HuH-7.5 (cell line): Measurements from ENCODE around the gene COL4A1.

Experiments
- DNase-seq: peaks from one replicate; pipeline ENCODE4 v3.0.0; 2011; ENCODE audit warnings: low spot score

The COL4A1 gene

DNA sequence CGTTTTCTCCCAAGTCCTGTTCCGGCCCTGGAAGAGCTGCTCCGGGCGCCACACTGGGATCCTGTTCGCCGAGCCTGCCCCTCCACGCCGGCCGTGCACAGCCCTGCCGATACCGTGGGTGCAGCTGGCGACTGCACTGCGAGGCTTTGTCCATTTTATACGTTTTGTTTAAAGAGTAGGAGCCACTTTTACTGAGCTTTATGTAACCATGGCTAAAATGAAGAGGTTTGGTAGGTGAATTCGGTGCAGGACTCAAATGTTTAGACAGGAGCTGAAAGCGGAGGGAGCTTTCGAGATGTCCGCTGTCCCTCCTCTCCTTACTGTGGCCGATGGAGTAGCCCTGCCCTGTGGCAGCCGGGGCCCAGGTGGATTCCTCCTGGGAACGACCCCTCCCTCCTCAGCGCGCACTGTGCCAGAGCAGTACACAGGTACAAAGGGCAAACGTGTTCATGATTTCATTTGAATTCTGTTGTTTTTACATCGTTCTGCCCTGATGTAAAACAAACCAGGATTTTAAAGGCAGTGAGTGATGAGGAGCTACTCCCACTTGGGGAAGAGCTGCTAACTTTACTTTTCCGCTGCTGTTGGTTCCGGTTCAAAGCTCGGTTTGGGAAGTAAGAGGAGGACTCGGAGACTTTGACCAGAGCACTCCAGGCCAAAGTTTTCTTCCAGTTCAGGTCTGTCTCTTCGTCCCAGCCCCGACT is 1.9 kb upstream of the COL4A1 start:
- DNase-seq, result no peak

DNA sequence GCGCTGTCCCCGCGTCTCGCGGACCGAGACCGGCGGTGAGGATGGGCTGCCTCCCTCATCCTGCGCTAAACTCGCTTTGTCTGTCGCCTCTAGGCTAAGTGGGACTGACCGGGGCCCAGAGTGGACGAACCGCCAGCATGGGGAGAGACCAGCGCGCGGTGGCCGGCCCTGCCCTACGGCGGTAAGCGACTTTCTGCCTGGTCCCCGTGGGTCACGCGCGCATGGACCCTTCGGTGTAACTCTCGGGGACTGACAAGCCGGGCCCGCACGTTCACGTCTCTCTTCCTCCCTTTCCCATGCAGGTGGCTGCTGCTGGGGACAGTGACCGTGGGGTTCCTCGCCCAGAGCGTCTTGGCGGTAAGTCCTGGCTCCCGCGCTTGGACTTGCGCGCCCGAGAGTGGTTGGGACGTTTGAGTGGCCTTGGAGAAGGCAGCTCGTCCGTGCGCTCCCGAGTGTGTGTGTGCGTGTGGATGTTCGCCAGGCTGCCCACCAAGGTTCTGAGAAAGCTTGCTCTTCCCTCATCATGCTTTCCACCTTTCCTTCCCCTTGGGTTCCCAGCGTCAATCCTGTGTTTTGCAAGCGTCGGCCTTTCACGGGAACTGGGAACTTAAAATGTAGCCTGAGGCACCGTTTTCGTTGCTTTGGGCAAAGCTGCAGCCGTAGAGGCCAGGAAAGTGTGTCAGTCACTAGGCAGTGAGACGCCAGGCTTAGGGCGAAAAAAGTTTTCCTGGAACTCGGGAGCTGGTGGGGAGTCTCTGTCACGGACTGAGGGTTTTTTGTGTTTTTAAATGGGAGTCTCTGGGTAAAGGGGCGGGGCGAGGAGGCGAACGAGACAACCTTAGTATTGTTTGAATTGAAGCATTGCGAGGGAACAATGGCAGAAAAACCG is 1.1 kb upstream of the COL4A1 start:
- no peak for DNase-seq

DNA sequence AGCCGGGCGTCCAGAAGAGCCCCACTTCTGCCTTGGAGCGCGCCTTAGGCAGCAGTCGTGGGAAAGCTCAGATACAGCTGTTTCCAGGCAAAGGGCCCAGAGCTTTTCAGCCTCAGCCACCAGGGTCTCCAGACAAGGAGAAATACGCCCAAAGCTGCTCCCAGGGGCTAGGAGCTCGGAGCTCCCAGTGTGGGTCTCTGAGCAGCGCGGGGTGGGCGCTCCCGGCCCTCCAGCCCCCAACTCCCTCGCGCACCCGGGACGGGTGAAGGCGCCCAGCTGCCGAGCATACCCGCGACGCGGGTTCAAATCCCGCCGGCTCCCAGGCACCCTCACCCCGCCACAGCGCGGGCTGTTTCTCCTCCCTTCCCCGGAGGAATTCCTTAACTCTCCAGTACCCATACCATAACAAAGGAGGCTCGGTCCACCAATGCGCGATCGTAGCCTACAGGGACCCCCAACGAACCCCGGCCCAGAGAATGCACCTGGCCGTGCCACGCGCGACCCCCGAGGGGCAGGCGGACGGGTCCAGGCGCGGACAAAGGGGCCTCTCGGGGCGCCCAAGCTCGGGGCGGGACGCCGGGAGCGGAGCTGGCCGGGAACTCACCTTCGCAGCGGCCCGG is 507 bp downstream of the COL4A1 start:
- no peak for DNase-seq

DNA sequence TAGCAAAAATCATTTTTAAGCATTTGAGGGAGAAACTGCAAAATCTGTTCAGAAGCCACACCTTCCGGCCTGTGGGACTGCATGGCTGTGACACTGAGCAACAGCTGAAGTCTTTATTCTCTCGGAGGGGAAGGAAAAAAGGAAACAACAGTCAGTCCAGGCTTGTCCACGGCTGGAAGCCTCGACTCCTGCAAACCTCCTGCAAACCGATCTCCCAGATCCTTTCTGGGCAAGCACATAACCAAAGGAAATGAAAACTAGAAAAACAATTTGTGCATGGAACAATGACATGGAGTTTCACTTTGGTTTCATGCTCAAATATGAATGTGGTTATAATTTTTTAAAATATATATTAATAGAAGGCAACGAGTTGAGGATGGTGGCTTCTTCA is 1.0 kb downstream of the COL4A1 start:
- DNase-seq, result no peak

DNA sequence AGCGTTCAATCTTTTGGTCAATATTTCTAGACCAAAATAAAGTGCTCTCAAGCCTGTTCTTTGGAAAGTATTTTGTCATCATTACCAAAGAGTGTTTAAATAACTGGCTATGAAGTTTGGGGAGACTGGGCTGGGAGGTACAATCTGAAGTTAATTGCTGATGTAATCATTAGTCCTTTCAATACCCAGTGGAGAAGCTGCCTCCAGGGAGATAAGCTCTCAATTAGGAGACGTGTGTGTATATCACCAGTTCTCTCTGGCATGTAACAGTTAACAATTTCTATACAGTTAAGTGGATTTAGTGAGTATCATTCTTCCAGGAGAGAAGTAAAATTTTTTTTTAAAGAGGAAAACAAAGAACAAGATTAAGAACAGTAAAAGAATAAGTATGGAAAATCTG is 1.4 kb downstream of the COL4A1 start:
- DNase-seq, result no peak

DNA sequence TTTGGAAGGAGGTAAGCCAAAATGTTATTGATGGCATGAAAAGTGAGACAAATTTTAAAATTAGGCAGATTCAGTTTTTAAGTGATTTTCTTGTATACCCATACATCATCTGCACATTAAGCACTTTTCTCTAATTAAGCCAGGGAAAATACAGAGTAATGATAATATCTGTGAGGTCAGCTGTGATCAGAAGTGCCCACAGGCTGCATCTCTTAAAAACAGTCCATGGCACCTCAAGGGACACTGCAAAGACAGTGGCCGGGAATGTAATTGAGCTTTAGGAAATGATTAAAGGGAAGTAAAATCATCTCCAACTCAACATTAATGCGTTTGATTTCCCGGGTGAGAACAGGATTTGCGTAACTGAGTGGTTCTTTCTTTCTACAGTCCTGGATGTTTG is 2.0 kb downstream of the COL4A1 start:
- DNase-seq, result no peak

DNA sequence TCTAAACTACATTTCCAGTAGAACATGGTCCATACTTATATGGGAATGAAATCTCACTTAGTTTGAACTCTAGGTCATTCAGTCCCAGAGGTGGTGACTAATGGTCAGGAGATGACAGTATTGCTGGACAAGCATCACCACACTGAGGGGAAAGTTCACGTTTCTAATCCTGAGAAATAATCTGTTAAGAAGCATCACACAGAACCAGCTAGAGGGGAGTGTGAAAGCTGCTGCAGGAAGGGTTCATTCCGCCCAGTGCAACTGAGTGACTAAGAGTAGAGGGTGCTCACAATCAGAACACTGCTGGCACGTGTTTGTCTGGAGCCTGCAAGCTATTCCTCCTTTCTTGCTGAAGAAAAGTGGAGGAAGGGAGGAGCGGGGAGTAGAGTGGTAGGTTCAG is 2.7 kb downstream of the COL4A1 start:
- DNase-seq, result no peak

DNA sequence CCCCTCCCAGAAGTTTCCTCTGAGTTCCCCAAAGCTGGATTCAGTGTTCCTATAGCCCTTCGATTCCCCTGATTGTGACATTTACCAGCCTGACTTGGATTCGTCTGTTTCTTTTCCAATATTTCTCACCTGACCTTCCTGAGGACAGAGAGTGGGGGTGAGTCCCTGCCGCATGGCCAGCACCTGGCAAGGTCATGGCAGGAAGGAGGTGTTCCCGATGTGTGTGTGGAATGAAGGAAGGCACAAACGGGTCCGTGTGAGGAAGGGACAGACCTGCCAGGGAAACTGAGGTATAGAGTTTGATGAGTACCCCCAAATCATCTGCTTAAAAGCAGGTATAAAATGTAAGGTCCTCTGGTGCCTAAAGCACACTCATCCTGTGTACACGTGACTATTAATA is 3.3 kb downstream of the COL4A1 start:
- DNase-seq, result no peak

DNA sequence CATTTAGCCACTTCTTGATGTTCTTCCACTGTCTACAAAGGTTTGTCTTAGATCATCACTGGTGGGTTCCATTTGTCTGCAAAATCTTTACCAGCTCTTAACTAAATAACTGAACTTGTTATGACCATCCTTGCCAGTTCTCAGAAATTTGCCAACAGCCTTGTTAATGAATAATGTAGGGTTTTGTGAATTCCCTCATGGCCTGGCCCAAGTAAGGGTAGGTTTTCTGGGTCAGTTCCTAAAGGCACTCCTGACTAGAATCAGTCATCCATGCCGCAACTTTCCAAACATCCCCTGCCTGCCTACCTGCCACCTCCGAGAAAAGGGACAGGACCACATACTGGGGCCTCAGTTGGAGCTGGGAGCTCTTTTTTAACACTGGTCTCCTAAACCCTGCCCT is 4.0 kb downstream of the COL4A1 start:
- DNase-seq, result no peak

DNA sequence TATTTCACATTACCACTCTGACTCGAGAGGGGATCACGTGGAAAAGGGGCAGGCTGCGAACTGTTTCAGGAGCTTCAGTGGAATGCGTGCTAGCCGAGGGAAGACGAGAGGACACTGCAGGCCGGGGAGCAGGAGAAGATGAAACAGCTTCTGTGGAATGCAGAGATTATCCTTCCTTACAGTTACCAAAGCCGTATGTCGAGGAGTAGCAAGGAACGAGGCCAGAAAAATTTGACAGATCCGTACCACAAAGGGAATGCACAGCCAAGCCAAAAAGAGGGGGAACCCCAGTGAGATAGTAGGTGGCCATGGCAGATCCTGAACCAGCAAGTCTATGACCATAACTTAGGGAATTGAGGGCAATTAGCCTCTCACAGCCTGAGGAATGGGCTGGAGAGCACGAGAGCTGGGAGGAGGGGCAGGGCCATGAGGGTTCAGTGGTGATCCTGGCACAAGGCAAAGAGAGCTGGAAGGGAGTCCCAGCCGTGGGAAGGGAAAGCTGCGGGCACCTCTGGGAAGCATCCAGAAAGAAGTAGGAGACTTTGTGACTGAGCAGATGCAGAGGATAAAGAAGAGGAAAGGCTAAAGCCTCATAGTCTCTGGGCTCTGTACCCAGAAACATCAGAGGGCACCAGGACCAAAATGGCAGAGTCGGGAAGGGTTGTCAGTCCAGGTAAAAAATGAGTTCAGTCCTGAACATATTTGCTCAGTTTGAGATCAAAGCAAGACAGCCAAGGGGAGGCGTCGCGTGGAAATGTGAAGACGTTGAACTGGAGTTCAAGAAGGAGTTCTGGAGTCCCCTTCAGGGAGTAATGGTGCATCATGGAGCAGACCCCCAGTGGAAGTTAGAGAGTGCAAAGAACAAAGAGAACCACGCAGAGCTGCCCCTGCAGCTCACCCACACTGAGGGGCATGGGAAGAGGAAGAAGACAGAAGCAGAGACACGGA is 5.1 kb downstream of the COL4A1 start:
- DNase-seq, result no peak

DNA sequence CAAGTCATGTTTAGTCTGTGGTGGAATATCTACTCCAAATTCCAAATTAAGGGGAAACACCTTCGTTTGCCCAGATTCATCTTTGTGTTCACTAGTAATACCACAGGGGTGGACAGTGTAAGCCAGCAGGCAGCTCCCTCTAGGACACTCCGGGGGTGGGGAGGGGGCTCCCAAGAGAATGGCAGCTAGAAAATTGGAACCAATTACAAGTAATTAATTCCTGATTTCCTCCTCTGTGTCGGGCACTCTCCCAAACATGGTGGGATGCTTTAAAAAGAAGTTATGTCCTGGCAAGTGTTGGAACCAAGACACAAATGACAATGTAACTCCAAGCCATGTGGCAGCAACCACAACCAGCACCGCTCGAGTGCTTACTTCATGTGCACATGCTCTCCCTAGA is 5.9 kb downstream of the COL4A1 start:
- DNase-seq, result no peak

DNA sequence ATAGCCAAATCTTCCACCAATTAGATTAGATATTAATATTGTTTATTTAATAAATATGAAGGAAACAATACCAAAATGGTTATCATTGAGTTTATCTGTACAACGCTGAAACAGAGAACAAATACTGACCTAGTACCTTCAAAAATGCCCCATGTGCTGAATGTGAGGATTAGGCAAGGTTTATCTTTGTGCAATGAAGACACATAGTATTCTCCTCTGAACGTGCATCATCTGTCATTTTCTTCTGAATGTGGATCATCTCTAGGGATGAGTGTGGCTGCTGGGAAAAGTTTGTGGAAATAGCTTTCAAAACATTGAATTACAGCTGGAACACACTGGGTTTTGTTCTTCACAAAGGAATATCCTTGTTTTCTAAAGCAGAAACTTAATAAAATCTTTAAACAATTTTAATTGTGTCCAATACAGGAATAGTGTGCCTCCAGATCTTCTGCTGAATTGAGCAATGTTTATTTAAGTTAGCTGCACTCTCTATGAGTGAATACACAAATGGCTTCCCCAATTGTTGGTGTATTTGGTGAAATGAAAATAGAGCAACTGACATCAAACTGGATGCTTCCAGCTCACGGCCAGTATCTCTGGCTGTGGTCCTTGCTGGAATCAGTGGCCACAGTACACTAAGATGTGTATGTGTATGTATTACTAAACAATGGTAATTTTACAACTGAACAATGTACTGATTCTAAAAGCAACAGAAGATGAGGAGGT is 6.7 kb downstream of the COL4A1 start:
- DNase-seq, result no peak

DNA sequence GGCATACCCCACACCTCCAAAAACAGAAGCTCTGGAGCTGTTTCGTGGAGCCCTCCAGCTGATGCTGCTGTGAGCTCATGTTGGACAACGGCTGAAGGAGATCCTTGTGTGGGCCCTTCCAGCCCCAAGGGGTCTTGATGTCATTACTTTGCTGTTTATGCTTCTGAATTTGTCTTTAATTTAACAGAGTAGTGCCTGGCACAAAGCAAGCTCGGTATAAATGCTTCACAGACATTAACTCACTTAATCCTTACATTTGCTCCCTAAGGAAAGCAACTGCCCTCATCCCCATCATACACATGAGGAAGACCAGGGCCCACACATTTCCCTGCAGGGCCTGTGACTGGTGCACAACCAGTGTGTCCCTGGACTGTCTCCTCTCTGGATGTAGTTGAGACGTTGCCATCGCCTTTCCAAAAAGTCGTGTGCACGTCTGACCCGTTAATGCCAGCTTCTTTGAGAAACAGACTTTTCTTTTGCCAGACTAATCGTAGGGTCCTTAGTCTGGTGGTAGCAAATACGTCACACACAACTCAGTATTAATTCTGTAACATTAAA is 7.6 kb downstream of the COL4A1 start:
- no peak for DNase-seq

DNA sequence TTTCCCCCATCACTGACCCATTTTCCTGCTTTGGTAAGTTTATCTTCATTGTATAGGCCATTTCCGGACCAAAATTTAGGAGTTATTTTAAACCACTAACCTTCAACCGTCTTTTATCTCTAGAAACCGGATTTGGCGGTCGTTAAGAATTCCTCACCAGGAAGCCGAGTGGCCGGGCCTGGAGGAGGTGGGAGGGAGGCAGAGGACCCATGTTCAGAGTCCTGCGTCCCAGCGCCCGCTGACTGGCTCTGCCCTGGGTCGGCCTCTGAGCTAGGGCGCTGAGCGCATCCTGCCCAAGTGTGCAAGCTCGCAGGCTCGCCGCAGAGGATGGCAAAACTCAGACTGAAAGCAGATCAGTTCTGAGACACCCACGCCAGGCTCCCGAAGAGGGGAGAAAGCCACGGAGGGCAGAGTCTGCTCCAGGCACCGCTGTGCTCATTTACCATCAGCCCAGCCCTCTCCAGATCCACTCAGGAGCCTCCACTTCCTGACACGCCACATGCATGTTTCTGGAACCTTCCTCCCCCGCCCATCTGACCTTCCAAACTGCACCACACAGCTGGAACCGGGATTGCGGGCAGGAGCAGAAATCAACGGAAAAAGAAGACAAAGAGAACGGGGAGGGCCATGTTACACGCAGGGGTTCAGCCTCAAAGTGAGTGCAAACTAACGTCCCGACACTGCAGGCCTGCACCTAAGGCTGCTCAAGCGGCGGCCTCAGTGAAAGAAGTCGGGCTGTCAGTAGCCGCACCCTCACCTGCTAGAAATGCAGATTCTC is 8.3 kb downstream of the COL4A1 start:
- DNase-seq, result no peak

DNA sequence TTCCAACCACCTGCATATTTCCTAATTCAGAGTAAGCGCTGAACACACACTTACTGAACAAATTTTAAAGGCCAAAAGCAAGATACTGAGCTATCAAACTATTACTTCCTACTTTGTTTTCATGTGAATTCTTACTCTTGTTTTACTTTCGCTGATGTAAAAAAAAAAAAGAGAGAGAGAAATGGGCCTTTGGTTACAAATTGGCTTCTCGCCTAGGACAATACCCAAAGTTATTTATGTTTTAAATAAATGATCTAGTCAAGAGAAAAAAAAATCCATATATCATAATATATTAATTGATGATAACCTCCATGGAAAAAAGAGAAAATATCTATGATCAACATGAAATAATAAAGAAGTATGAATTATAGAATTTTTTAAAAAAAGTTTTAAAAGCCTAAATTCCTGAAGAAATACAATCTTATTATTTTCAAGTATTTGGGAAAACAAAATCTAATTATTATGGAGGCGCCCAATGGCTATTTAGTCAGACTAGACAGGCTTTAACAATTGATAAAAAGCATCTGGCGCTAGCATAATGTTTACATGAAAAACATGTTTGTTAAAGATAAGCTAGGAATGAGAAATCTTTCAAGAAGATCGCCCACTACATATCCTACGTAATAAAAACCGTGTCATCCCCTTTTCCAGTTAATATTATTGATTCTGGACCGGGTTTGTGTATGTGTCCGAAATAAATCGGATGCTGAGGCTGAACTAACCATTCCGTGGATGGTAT is 9.0 kb downstream of the COL4A1 start:
- no peak for DNase-seq

DNA sequence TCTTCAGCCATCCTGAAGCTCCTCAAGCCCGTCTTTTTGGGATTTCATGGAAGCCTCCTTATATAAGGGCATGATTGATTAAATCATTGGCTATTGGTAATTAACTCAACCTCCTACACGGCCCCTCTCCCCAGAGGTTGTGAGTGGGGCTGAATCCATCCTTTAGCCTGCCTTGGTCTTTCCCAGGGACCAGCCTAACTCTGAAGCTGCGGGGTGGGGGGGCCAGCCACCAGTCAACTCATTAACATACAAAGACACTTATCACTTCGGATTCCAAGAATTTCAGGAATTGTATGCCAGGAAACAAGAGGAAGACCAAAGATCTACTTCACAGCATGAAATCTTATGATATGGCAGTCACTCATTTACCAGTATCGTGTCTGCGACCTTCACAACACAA is 9.9 kb downstream of the COL4A1 start:
- no peak for DNase-seq

DNA sequence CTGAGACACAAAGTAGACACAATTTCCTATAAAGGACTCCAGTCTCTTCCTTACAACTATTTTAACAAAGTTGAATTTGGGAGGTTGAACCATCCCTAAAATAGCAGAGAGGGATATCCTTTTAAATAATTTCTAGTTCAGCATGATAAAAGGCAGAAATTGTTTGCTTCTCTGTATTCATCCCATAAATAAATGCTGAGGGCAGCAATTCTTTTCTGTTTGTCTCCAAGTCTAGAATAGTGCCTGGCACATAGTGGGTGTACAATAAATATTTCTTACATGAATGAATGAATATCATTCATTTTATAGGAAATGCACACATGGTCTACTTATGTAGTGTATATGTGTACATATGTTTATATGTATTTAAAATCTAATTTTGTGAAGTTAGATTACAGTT is 12.3 kb downstream of the COL4A1 start:
- DNase-seq, result no peak

DNA sequence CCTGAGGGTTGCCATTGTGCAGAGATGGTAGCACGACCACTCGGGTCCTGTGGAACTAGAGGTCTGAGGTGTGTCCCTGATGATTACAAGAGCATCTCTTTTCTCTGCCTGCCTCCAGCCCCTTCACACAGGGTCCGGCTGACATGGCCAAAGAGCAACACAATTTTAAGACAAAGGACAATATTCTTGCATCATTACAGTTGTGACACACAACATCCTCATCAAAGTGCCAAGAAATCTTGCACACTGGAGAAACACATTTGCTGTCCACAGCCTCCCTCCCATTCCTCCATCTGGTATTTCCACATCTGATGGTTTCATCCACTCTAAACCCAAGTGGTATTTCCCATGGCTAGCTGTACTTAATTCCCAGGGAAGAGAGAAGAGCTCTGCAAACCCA is 12.8 kb downstream of the COL4A1 start:
- no peak for DNase-seq

DNA sequence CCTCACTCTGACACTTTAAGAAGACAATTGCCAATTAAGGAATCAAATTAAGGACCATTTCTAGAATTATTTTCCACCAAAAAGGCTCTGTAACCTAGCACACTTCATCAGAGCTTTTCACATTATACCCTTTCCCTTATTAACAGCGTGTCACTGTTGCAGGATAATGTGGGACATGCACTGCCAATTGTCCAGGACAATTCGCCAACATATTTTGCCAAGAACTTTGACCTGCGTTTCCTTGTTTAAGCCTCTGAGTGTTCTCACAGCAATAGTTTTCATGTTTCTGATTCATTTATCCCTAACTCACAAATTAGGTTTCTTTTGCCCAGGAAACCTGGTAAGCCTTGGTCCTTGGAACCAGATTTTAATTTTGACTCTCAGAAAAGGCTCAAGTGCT is 13.3 kb downstream of the COL4A1 start:
- DNase-seq, result no peak

DNA sequence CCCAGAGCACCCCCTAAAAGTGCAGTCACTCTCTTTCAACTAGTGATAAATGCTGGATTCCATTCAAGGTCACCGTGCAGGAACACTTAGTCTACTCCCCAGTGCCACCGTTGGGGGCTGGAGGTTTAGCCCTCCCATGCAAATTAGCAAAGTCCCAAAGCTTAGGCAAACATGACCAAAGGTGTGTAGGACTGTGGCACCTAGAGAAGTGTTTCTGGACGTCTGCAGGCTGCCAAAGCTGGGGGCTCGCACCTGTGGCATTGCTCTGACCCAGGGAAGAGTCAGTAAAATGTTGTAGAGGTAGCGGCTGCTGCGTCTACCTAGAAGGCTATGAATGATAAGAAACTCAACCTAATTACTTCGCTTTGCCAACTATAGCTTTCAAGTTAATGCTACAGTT is 13.9 kb downstream of the COL4A1 start:
- DNase-seq, result no peak
